Measurements from ENCODE around the gene ARFIP2. TPM values are rescaled to one million over a fixed set of nuclear protein-coding genes. Genes with fewer than 3 reads are reported as not detected.

ARFIP2 gene
- total and polyA plus RNA-seq, 2 donors from 2014 or later, result 45.6 to 62.3 TPM

DNA sequence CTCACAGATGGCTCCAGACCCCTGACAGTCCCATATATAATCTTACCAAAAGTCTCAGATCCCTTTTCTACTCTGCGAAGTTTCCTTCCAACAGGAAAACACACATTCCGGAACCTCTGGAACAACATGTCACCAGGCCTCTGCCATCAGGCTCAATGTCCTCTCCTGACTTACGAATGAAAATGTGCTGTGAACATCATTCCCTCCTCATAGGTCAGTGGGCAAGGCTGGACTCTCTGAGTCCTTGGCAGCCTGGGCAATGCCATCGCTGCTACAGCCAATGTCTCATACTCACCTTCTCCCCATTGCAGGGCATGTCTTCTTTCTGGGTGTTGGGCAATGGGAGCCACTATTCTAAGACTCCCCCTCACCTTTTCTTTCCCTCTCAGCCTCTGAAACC, 38.7 kb downstream of the ARFIP2 start:
- no peak overlapping the region for H3K4me3 ChIP-seq (ENCODE audit: low read length in 3 of 3)
- no peak overlapping the region for H3K9ac ChIP-seq (ENCODE audit: low read length in 3 of 3)
- no peaks in the 10 kb centered on the region for H3K36me3 ChIP-seq (ENCODE audit: control insufficient read depth in 2 of 3, insufficient read depth in 3 of 3, low read length in 3 of 3)
- H3K27ac ChIP-seq (ENCODE audit: low read depth in 2 of 2, low read length in 2 of 2), result no peak overlapping the region
- peaks cover 0 to 4% (median 0%) of the 10 kb centered on the region in 3 donors for H3K4me1 ChIP-seq (ENCODE audit: control insufficient read depth in 2 of 3, insufficient read depth in 2 of 3, low read depth in 1 of 3, low read length in 3 of 3)
- TF ChIP-seq, protein P1, sequence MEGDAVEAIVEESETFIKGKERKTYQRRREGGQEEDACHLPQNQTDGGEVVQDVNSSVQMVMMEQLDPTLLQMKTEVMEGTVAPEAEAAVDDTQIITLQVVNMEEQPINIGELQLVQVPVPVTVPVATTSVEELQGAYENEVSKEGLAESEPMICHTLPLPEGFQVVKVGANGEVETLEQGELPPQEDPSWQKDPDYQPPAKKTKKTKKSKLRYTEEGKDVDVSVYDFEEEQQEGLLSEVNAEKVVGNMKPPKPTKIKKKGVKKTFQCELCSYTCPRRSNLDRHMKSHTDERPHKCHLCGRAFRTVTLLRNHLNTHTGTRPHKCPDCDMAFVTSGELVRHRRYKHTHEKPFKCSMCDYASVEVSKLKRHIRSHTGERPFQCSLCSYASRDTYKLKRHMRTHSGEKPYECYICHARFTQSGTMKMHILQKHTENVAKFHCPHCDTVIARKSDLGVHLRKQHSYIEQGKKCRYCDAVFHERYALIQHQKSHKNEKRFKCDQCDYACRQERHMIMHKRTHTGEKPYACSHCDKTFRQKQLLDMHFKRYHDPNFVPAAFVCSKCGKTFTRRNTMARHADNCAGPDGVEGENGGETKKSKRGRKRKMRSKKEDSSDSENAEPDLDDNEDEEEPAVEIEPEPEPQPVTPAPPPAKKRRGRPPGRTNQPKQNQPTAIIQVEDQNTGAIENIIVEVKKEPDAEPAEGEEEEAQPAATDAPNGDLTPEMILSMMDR (IDR thresholded peaks at IDR 0.05; ENCODE audit: borderline replicate concordance, extremely low read depth, insufficient read depth), result no peak
- intact Hi-C loops (cut with DNase I), result loop anchor here (5.0 kb wide), 1 partner anchor 65 kb away; no protein-coding TSS in a partner anchor
- no peaks in the 10 kb centered on the region for H3K9me3 ChIP-seq (ENCODE audit: control insufficient read depth in 2 of 3, insufficient read depth in 1 of 3, low read length in 3 of 3)
- H3K27me3 ChIP-seq (ENCODE audit: control insufficient read depth, insufficient read depth, low read length), result no peaks in the 10 kb centered on the region
- DNase-seq (no peak), FAIRE-seq (no peak)

DNA sequence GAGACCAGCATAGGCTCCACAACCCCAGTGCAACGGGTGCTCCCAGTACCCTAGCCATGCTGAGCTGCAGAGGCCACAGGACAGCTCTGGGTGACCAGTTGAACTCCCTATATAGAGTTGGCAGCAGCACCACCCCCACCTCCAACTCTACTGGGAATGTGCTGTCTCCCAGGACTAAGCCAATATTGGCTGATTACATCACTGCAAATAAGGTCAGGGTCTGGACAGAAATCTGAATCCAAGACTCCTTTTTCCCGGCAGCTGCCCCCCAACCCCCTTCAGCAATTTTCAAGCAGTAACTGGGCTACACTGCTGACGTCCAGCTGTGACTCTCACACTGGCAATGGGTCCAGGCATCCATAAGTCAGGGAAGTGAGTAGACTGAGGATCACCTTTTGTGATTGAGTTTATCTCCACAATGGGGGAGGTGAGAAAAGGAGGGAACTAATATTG, 40.2 kb downstream of the ARFIP2 start, which contains the start of gene HPX:
Gene HPX, minus strand, starts transcription at position 82 of the 453 bp plus-strand sequence. Its CDS starts 24 bp downstream, at position 58.
- H3K9me3 ChIP-seq (ENCODE audit: control insufficient read depth in 2 of 3, insufficient read depth in 1 of 3, low read length in 3 of 3), result no peaks in the 10 kb centered on the region
- H3K4me3 ChIP-seq (ENCODE audit: low read length in 3 of 3), result no peak within 1 kb of the TSS
- H3K36me3 ChIP-seq (ENCODE audit: control insufficient read depth in 2 of 3, insufficient read depth in 3 of 3, low read length in 3 of 3), result no peaks in the 10 kb centered on the region
- no peak within 1 kb of the TSS for H3K9ac ChIP-seq (ENCODE audit: low read length in 3 of 3)
- peaks cover 0 to 4% (median 0%) of the 10 kb centered on the region in 3 donors for H3K4me1 ChIP-seq (ENCODE audit: control insufficient read depth in 2 of 3, insufficient read depth in 2 of 3, low read depth in 1 of 3, low read length in 3 of 3)
- H3K27me3 ChIP-seq (ENCODE audit: control insufficient read depth, insufficient read depth, low read length), result no peaks in the 10 kb centered on the region
- no peak within 1 kb of the TSS for H3K27ac ChIP-seq (ENCODE audit: low read depth in 2 of 2, low read length in 2 of 2)
- DNase-seq (no peak), FAIRE-seq (no peak)
- TF ChIP-seq, protein P1 (IDR thresholded peaks at IDR 0.05; ENCODE audit: borderline replicate concordance, extremely low read depth, insufficient read depth), result no peak
- intact Hi-C loops (cut with DNase I), result loop anchor here (5.0 kb wide), 1 partner anchor 64 kb away; no protein-coding TSS in a partner anchor

DNA sequence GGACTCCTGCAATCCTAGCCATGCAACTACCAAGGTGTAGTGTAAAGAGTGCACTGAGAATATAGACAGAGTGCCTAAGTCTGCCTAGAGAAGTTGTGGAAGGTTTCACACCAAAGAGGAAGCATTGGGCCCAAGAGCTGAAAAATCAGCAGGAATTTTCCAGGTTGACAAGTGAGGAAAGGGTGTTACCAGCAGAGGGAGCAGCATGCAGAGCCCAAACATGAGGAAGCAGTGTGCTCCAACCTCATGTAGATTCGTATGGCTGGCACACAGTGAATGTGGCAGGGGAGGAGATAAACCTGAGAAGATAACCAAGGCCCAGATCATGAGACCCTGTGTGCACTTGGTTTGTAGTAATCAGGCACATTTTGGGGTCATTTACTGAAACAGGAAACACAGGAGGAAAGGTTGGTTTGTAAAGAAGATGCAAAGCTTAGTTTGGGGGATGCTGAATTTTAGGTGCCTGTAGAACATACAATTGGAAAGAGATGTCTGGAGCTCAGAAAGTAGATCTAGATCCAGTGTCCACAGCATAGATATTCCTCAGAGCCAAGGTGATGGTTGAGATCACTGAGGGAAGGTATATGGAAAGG, 42.1 kb downstream of the ARFIP2 start:
- no peaks in the 10 kb centered on the region for H3K9me3 ChIP-seq (ENCODE audit: control insufficient read depth in 2 of 3, insufficient read depth in 1 of 3, low read length in 3 of 3)
- H3K36me3 ChIP-seq (ENCODE audit: control insufficient read depth in 2 of 3, insufficient read depth in 3 of 3, low read length in 3 of 3), result no peaks in the 10 kb centered on the region
- no peaks in the 10 kb centered on the region for H3K27me3 ChIP-seq (ENCODE audit: control insufficient read depth, insufficient read depth, low read length)
- H3K9ac ChIP-seq (ENCODE audit: low read length in 3 of 3), result no peak overlapping the region
- H3K4me3 ChIP-seq (ENCODE audit: low read length in 3 of 3), result no peak overlapping the region
- H3K27ac ChIP-seq (ENCODE audit: low read depth in 2 of 2, low read length in 2 of 2), result no peak overlapping the region
- DNase-seq (peak in 4 of 5 donors; percentile 50 to 79 (median 63)), FAIRE-seq (no peak)
- TF ChIP-seq, protein P1 (IDR thresholded peaks at IDR 0.05; ENCODE audit: borderline replicate concordance, extremely low read depth, insufficient read depth), result peak; percentile 58
- H3K4me1 ChIP-seq (ENCODE audit: control insufficient read depth in 2 of 3, insufficient read depth in 2 of 3, low read depth in 1 of 3, low read length in 3 of 3), result peaks cover 0 to 4% (median 0%) of the 10 kb centered on the region in 3 donors
- intact Hi-C loops (cut with DNase I), result no loop called here

Measured in kidney (tissue), 14 donors.